Left ventricle myocardium superior (tissue), 1 donor: ENCODE measurements around the gene THADA. TPM values are rescaled to one million over a fixed set of nuclear protein-coding genes. Genes with fewer than 3 reads are reported as not detected.

Experiments used
- ATAC-seq: fragments of 200-7000 bp; cut with Tn5 transposase; one replicate; pipeline ENCODE4 v1.9.1; 2020; ENCODE audit warnings: mild to moderate bottlenecking, moderate library complexity
- DNase-seq: peaks from one replicate; pipeline ENCODE4 v3.0.0-alpha.2; 2020
- intact Hi-C: fragments of 100-400 bp; cut with micrococcal nuclease; formaldehyde crosslinking; loops from one replicate; pipeline ENCODE4 v1.11.0; 2022
- total RNA-seq: library from RNA; stranded (reverse); fragmentation: NEBNext Ultra II Directional; extraction: Animal tissue kit (Norgen Biotek cat#: 25700); gene quantifications from one replicate; pipeline ENCODE4 v1.2.1, GENCODE V29; 2021
- donor health status: DM: no; HTN: yes; CAD: no; lungs with severe emphysema.

The THADA gene
- total RNA-seq, 1 donor from 2014 or later = 12.1 TPM

DNA sequence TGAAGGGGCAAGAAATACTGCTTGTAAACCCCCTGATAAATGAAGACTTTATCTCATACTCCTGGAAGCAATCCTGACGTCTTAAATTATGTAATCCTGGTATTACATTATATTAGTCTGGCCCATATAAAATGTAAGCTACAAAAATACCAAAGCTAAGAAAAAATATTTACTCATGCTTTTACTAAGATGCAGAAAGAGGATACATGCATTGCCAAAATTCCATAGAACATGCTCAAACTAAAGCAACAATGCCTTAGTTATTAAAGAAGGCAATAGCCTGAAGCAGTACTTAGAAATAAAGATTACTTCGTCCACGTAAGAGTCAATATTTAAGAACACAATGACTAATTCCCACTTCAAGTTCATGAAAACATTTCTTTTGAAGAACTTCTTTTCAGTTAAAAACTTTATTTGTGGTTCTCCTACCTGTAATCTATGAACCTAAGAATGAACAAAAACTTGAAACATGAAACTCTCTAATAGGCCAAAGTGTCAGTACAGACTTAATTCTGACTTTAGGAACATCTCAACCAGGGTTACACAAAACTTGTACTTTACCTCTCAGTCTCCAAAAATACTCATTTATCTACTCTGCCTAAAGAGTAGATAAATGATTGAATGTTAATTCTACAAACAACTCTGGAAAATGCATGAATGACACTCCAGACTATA lies 117.3 kb downstream of the THADA start:
- intact Hi-C loops = no loop called here
- DNase-seq (no peak), ATAC-seq (no peak)

DNA sequence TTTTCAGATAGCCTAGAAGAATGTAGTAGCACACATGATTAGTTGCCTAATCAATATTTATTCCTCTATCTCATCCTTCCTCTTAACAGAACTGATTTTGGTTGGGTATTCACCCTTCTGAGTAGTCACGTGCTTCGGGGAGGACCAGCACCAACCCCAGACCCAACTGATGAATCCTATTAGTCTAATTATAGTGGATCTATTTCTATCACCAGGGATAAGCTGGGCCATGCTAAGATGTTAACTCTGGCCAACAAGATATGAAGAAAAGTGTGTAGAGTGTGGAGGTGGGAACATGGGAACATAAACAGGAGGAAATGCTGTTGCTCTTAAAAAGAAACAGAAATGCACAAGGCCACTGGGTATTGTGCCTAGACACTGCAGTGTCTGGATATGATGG lies 119.9 kb downstream of the THADA start:
- intact Hi-C loops = no loop called here
- peak; percentile 64 for ATAC-seq

GRCh38 chr2:43475137-43475846 lies 120.5 kb downstream of the THADA start:
- DNase-seq (no peak), ATAC-seq (no peak)
- intact Hi-C loops = no loop called here

More for the DNA sequence above, 119.9 kb downstream of the THADA start:
- DNase-seq = no peak

DNA sequence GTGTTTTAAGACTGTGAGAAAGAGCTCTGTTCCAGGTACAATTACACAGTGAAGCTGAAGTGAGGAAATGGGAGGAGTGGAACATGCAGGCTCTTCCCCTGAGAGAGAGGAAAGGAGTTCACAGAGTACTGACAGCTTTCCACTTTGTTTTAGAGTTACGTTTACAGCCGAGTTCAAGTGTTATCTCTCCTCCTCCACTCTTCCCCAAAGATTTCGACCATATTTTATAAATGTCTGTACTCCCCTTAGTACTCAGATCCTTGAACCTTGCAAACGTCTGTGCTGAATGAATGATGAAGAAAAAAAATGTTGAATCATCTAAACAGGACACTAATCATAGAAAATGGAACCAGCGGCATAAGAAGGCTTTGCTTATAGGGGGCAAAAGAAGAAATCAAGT lies 121.6 kb downstream of the THADA start:
- no peak for ATAC-seq
- DNase-seq = no peak
- intact Hi-C loops = no loop called here

DNA sequence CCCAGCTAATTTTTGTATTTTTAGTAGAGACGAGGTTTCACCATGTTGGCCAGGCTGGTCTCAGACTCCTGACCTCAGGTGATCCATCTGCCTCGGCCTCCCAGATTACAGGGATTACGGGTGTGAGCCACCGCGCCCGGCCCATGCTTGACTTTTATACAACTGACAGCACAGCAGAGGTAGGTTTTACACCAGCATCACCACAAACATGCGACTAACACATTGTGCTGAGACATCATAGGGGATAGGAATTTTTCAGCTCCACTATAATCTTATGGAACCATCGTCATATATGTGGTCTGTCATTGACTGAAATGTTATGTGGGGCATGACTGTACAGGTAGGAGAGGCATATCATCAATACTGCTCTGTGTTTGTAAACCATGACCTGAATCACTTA lies 122.1 kb downstream of the THADA start:
- ATAC-seq = no peak
- intact Hi-C loops = no loop called here
- no peak for DNase-seq

- intact Hi-C loops = no loop called here
- ATAC-seq (no peak), DNase-seq (no peak)
These were observed 123.2 kb downstream of the THADA start for GRCh38 chr2:43472527-43473194.

- no peak for DNase-seq
- no peak for ATAC-seq
- intact Hi-C loops = no loop called here
These were observed 126.1 kb downstream of the THADA start for GRCh38 chr2:43469713-43470112.

GRCh38 chr2:43469094-43469493 lies 126.7 kb downstream of the THADA start:
- no peak for ATAC-seq

GRCh38 chr2:43467891-43468290 lies 127.9 kb downstream of the THADA start:
- intact Hi-C loops = no loop called here
- ATAC-seq = no peak
- DNase-seq = no peak

More at GRCh38 chr2:43469094-43469493, 126.7 kb downstream of the THADA start:
- intact Hi-C loops = no loop called here
- DNase-seq = no peak

GRCh38 chr2:43465234-43465633 lies 130.6 kb downstream of the THADA start:
- intact Hi-C loops = no loop called here
- DNase-seq = no peak
- ATAC-seq = no peak

DNA sequence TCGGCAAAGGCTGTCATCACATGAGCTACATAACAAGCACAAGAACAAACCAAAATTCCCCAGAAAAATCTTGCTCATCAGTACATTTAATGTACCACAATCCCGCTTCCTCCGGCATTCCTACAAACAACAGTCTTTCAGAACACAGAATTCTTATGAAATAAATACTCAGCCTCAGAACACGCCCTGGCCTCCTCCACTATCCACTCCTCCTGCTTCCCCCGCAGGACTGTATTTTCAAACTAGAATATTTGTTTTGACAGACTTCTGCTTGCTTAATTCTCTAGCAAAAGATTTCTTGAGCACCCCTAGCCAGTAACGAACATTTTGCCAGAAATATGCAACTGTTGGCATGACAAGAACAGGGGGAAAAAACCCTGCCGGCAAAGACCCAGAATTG lies 131.2 kb downstream of the THADA start:
- DNase-seq (peak; percentile 37), ATAC-seq (peak; percentile 87)
- intact Hi-C loops = no loop called here

- ATAC-seq (no peak), DNase-seq (no peak)
- intact Hi-C loops = no loop called here
These were observed 132.8 kb downstream of the THADA start for GRCh38 chr2:43462866-43463641.

GRCh38 chr2:43461453-43462073 lies 134.3 kb downstream of the THADA start:
- intact Hi-C loops = no loop called here
- ATAC-seq (peak; percentile 19), DNase-seq (no peak)

GRCh38 chr2:43460611-43461365 lies 135.1 kb downstream of the THADA start:
- no peak for DNase-seq
- intact Hi-C loops = no loop called here
- ATAC-seq = no peak

- no peak for ATAC-seq
- DNase-seq = no peak
- intact Hi-C loops = no loop called here
These were observed 135.7 kb downstream of the THADA start for GRCh38 chr2:43460174-43460546.

- DNase-seq = no peak
- intact Hi-C loops = no loop called here
- peak; percentile 35 for ATAC-seq
These were observed 136.2 kb downstream of the THADA start for GRCh38 chr2:43459446-43460173.

- ATAC-seq = no peak
These were observed 137.7 kb downstream of the THADA start for GRCh38 chr2:43458014-43458628.

More at GRCh38 chr2:43458014-43458628, 137.7 kb downstream of the THADA start:
- intact Hi-C loops = no loop called here
- no peak for DNase-seq
